Uterus (tissue), 2 donors: Measurements from ENCODE around the gene HDHD3.

ENCODE experiments used
- CTCF ChIP-seq, 4 experiments: fragments of 200-600 bp in 2 of 4; fragments of 450-650 bp in 2 of 4; sonication (generic) in 2 of 4; IDR thresholded peaks; one replicate each; pipeline ENCODE4 v1.5.1; 2016 to 2019; ENCODE audit warnings: antibody characterized with exemption in 4 of 4, mild to moderate bottlenecking in 2 of 4, moderate library complexity in 1 of 4
- POLR2A ChIP-seq, 2 donors: fragments of 450-650 bp; IDR thresholded peaks; one replicate each; pipeline ENCODE4 v1.6.1; 2016; ENCODE audit warnings: antibody characterized with exemption in 2 of 2, mild to moderate bottlenecking in 1 of 2, moderate library complexity in 1 of 2

GRCh38 chr9:113356686-113357292 lies 20.0 kb downstream of the HDHD3 start:
- no peak for TF ChIP-seq CTCF (IDR thresholded peaks at IDR 0.05)
- TF ChIP-seq POLR2A (IDR thresholded peaks at IDR 0.05) = no peak
